Iris pigment epithelial cell (primary cell): ENCODE data around the gene EPB41L4A.
A peak's percentile ranks its signal among the peaks of the same experiment; 100 is the strongest.
"Not testable (repeated sequence)": the region's sequence is repeated elsewhere in the genome, so short reads cannot be mapped to it uniquely, and the experiment has no call there.

Experiments
- DNase-seq: peaks from one replicate; pipeline ENCODE4 v3.0.0-alpha.2; 2011; ENCODE audit warnings: low read depth

The EPB41L4A gene

GRCh38 chr5:112208195-112208594 lies 210.9 kb downstream of the EPB41L4A start:
- DNase-seq, result not testable (repeated sequence)

DNA sequence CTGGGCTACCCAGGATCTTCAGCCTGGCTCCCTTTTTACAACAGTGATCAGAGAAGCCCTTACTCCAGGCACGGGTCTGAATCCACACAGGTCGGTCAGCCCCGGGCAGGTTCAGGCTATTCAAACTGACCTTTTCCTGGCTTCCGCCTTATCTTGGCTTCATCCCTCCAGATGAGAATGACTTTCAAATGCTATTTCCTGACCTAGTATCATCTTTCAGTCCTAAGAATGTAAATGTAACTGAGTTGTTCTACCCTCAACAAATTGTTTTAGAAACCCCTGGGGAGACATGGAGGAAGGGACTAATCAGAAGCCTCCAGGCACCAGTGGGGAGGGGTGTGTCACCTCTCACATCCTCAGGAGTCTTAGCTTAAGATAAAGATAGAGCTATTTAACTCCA lies 213.2 kb downstream of the EPB41L4A start:
- no peak for DNase-seq

GRCh38 chr5:112203229-112203628 lies 215.8 kb downstream of the EPB41L4A start:
- no peak for DNase-seq

DNA sequence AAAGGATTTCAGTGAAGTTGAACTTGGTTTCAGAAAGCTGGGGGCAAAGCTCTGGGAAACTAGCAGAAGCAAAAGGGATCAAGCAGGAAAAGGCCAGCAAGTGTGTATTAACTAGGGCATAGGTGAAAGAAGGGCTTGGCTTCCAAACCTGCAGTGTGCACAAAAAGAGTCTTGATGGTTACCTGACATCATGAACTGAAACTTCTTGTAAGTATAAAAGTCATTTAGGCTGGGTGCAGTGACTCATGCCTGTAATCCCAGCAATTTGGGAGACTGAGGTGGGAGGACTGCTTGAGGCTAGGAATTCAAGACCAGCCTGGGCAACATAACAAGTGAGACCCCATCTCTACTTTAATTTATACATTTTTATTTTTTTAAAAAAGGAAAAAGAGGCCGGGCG lies 216.4 kb downstream of the EPB41L4A start:
- no peak for DNase-seq

DNA sequence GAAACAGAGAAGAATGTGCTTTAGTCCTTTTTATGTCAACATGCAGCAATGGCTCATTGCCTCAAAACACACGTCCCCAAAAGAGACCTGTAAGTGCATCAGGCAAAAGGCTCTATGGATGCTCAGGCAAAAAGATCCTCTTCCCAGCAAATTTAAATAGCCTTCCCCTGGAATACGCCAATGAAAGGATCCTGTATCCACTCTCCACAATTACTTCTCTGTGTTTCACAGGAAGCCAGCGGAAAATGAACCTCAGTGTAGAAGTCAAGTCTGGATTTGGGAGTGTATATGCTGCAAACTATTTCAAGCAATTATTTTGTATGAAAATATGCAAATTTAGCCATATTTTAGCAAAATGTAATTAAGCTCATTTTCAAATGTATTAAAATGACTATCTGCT lies 217.9 kb downstream of the EPB41L4A start:
- DNase-seq, result no peak

GRCh38 chr5:112200131-112200530 lies 218.9 kb downstream of the EPB41L4A start:
- DNase-seq, result no peak

- DNase-seq, result no peak
These were observed 222.5 kb downstream of the EPB41L4A start for GRCh38 chr5:112196584-112196983.

- DNase-seq, result no peak
These were observed 223.2 kb downstream of the EPB41L4A start for GRCh38 chr5:112195924-112196323.

- no peak for DNase-seq
These were observed 226.2 kb downstream of the EPB41L4A start for GRCh38 chr5:112192866-112193265.

- DNase-seq, result no peak
These were observed 227.0 kb downstream of the EPB41L4A start for GRCh38 chr5:112192072-112192471.

- no peak for DNase-seq
These were observed 229.7 kb downstream of the EPB41L4A start for GRCh38 chr5:112189391-112189790.

DNA sequence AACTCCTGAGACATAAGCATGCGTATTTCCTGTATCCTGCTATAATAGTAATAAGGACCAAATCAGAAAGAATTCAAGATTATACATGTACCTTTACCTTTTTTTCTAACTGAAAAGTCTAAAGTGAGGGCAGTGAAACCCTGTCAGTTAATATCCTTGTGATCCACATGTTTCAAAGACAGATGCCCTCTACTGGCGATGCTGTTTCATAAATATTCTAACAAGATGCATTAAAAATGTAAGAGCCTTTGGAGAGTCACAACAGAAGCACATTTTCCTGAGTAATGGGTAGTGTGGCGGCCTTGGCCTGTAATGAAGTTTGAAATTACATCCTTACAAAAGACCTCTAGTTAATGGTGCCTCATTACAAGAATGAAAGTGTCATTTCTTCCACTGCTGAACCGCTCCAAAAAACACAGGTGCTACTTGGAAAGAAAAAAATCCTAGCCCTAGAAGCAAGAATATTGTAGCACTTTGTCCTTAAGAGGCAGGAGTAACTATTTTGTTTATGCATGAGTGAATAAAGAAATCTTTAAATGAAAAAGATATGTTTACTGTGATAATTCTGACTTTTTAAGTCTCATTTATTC lies 232.6 kb downstream of the EPB41L4A start:
- peak; percentile 56 for DNase-seq

DNA sequence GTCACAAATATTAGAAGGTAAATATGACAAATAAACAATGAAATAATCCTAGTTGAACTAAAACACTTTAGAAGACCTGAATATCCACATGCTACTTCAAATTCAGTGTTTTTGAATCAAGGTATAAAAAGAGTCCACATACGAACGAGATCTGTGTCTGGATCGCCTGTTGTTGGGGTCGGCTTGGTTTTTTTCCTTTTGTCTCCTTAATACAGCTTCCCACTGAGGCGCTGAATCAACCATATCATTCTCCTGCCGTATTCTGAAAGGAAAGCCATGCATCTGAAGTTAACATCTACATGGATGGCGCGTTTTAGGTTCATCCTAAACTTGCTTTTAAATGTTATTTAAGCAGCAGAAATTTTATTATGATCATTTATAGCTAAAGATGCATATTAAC lies 235.2 kb downstream of the EPB41L4A start:
- DNase-seq, result no peak

- peak; percentile 35 for DNase-seq
These were observed 235.9 kb downstream of the EPB41L4A start for GRCh38 chr5:112183103-112183711.

GRCh38 chr5:112179290-112179689 lies 239.8 kb downstream of the EPB41L4A start:
- DNase-seq, result peak; percentile 20

DNA sequence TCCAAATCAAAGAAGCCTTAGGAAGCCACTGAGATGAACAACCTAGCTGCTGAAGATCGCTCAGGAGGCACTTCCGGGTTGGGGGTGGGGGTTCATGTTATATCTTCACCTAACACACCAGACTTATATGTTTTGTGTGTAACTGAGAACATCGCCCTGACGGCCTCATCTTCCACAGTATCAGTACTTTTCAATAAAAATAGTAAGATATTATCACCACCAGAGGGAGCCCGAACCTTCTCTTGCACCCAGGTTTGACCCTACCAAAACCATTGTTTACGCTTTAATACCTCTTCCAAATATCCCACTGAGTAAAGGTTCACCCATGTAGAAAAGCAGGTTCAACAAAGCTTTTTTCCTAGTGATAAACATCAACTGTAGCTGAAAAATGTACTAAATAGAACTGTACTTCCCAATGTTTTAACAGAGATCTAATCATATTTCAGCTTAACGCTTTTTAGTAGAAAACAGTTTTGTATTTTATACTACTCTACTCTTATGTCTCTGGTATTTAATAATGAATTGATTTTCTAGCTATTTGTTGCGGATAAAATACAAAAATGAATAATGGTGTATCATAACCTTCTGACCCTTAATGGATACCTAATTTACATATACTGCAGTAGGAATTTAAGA lies 244.0 kb downstream of the EPB41L4A start:
- peak; percentile 36 for DNase-seq

DNA sequence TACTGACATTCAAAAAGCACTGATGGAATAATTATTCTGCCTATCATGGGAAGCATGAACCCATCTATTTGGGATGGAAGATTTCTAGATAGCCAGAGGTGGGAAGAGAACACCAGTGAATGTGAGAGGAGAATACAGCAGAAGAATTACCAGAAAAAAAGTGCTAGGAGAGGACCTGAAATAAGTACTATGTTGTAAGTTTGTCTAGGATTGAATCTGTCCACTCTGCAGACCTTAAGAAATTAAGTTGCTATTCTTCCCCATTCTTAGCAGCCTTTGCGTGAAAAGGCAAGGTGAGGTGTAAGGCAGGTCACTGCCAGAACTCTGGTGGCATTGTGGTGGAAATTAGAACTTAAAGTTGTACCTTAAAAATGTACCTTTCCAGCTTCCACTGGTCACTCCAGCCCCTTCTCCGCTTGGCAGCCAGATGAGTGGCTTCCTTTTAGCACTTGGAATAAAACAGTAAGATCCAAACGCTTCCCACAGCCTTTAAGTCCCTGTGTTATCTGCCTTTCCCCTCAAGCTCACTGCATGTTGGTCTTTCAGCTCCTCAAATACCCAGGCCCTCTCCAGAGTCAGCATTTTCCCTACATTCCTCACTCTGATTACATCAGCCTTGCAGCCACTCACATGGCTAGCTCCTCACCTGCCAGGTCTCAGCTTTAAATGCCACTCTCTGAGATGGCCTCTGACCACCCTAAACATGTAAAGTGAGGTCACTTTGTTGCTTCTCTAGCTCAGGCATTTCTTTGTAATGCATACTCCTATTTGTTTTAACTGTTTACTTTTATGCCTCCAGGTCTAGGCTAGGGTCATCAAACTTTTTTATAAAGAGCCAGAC lies 253.0 kb downstream of the EPB41L4A start:
- no peak for DNase-seq

DNA sequence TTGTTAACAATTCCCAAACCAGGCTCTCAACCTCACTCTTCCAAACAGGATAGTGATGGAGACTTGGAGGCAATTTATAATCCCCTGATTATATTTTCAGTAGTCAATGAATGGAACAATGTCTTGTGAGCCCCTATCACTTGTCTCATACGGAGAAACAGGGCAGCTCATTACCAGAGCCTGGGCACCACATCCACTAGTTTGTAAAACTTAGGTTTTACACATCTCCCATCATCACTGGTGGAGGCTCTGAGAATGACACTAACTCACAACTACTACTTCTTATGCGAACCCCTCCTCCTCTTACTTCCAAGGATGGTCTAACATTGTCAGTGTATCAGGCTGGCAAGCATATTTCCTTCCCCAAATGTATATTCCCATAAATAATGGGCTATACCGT lies 253.7 kb downstream of the EPB41L4A start:
- DNase-seq, result no peak

DNA sequence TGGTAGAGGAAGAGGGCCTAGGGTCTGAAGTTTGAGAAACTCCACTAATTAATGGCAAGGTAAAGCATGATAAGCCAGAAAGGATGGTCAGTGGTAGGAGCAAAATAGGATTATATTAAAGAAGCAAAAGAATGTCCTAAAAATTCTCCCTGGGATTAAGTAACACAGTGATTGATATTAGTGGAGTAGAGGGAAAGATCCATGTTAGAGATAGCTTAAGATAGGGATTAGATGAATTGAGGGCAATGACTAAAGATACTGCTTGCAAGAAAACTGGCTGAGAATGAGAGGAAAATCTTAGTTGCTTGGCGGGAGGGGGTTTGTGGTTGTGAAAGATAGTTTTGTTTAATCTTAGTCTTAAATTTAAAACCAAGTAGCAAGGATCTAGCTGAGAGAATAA lies 255.6 kb downstream of the EPB41L4A start:
- DNase-seq, result no peak

DNA sequence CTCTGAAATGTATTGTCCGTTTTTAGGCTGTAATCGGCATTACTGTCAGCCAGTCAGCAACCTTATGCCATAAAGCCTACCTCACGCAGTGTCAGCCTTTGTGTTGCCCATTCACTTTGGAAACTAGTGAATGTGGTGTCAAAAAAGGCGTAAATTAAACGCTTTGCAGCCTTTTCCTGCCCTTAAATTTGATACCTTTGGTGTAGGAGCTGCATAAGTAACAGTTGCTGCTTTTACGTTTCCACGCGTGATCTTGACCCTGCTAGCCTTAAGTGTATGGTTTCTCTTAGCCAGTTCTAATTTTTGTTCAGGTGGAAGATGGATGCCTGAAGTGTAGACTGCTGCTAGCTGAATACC lies 257.7 kb downstream of the EPB41L4A start:
- DNase-seq, result no peak

- DNase-seq, result peak; percentile 91
These were observed 258.3 kb downstream of the EPB41L4A start for GRCh38 chr5:112160652-112161391.

DNA sequence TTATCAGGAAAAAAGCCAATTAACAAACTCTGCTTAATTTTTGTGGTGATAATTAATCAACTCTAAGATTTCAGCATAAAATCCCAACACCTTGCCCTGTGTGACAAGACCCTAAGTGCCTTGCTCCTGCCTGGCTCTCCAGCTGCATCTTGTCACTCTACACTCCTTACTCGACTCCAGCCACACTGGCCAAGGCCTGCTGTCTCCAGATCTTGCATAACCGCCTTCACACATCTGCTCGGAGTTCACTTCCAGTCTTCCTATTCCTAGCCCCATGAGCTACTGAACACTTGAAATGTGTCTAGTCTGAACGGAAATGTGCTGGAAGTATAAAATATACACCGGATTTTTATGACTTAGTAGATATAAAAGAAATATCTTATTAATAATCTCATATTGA lies 259.6 kb downstream of the EPB41L4A start:
- DNase-seq, result no peak
